T47D (cell line): Measurements from ENCODE around the gene WNT3.

Experiments
- DNase-seq, 2 experiments: peaks; one replicate each; pipeline versions ENCODE4 v3.0.0 to v3.0.0-alpha.2; 2011 to 2012; ENCODE audit warnings: low read depth in 1 of 2, low spot score in 1 of 2
- JUND ChIP-seq: IDR thresholded peaks from 2 replicates; pipeline ENCODE4 v1.6.1; 2012; ENCODE audit warnings: low read depth
- in situ Hi-C: cut with HindIII; loops from 2 replicates; pipeline ENCODE4 v1.10.0; 2016; ENCODE audit warnings: low sequenced_read_pairs, low pct_unique_long_range_greater_than_20kb

WNT3 gene

GRCh38 chr17:46832331-46832821 lies 13.9 kb upstream of the WNT3 start:
- DNase-seq, result no peak
- no peak for TF ChIP-seq JUND
- in situ Hi-C loops, result no loop called here

GRCh38 chr17:46831573-46832330 lies 13.3 kb upstream of the WNT3 start:
- TF ChIP-seq JUND, result no peak
- in situ Hi-C loops, result no loop called here
- DNase-seq, result no peak

DNA sequence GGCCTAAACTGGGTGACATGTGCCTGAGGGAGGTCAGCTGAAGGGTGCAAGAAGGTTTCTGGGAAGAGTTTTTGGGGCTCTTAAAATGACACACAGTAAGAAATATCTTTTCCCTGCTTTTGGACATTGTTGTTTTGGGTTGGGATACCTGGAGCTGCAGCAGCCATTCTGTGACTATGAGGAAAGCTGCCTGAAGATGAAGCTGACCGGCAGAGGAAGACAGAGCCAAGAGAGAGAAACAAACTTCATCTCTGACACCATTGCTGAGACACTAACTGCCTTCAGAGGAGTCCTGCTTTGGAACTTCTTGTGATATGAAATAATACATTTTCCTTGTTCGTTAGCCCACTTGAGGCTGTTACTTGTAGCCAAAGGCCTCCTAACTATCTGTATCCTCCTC lies 8.8 kb upstream of the WNT3 start:
- TF ChIP-seq JUND, result no peak
- in situ Hi-C loops, result no loop called here
- DNase-seq, result no peak

DNA sequence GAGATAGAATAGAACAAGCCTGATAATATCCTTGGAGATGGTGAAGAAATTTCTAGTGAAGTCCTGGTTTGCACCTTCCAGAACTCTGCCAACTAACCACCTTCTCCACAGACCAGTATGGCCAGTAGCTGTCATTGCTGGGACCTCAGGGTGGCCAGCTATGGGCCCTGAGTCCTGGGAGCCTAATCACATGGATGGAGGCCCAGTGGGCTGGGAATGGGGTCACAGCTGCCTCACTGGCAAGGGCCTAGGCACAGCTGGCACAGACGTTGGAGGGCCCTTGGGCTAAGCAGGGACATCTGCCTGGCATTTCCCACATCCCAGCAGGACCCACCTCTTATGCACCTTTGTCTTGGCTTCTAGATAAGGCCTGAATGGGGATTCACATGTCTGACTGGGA lies 7.6 kb upstream of the WNT3 start:
- no peak for DNase-seq
- TF ChIP-seq JUND, result no peak
- in situ Hi-C loops, result no loop called here

- in situ Hi-C loops, result no loop called here
- no peak for TF ChIP-seq JUND
These were observed 5.2 kb upstream of the WNT3 start for GRCh38 chr17:46823657-46824056.

DNA sequence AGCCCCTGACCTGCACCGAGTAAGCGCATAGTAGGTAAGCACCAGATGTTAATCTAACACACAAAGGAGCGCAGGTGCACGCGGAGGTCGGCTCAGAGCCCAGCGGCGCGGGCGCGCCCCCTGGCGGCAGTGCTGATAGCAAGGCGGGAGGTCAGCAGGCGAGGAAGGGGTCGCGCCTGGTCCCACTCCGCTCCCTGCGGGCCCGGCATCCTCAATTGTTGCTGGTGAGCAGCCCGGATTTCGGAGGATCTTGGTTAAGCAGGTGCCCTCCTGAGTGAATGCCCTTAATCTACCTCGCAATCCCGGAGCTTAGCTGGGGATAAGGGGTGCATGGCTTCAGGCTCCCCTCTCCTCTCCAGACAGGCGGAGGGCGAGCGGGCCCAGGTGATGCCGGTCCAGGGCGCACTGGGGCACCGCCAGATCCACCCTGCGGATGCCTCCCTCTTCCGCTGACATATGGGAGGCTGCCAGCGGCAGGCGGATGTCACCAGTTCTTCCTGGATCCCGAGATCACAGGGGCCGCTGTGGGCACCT lies 4.0 kb upstream of the WNT3 start:
- DNase-seq, result no peak
- no peak for TF ChIP-seq JUND
- in situ Hi-C loops, result no loop called here

More at GRCh38 chr17:46823657-46824056, 5.2 kb upstream of the WNT3 start:
- no peak for DNase-seq

GRCh38 chr17:46821482-46822387 lies 3.2 kb upstream of the WNT3 start:
- in situ Hi-C loops, result no loop called here
- DNase-seq, result no peak
- TF ChIP-seq JUND, result no peak

DNA sequence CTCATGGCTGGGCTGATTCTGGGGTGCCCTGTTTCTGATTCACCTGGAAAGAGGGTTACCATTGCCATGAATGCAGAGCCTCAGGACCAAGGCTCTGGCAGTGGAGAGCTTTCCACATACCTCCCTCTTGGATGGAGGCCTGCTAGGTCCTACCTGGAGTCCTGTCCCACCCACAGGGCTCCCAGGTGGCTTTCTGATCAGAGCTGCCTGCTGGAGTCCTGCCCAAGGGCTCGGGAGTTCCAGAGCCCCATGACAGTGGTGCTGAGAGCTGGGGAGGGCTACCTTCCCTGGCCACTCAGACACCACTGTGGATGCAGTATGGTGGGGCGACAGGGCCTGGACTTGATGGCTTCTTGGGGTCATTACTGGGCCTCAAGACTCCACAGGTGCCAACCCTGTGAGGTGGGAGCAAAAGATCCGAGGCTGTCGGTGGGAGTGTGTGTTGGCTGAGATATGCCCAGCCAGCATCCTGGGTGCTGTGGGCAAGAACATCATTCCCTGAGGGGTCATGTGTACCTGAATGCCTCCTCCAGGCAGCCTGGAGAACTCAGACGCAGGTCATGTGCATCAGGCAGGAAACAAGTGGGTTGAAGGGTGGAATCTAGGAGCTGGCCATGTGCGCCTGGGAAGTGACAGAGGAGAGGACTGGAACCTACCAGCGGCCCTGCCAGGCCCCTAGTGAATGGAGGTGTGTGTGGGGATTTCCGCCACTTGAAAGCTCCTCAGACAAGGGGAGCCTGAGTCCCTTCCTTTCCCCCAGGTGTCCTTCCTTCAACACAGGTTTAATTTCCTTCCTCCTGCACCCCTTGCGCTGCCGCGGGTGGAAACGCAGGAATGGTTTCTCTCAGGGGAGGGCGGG lies 2.3 kb upstream of the WNT3 start:
- DNase-seq, result no peak
- in situ Hi-C loops, result no loop called here
- TF ChIP-seq JUND, result no peak

- no peak for DNase-seq
- no peak for TF ChIP-seq JUND
- in situ Hi-C loops, result no loop called here
These were observed 1.4 kb upstream of the WNT3 start for GRCh38 chr17:46819906-46820351.

DNA sequence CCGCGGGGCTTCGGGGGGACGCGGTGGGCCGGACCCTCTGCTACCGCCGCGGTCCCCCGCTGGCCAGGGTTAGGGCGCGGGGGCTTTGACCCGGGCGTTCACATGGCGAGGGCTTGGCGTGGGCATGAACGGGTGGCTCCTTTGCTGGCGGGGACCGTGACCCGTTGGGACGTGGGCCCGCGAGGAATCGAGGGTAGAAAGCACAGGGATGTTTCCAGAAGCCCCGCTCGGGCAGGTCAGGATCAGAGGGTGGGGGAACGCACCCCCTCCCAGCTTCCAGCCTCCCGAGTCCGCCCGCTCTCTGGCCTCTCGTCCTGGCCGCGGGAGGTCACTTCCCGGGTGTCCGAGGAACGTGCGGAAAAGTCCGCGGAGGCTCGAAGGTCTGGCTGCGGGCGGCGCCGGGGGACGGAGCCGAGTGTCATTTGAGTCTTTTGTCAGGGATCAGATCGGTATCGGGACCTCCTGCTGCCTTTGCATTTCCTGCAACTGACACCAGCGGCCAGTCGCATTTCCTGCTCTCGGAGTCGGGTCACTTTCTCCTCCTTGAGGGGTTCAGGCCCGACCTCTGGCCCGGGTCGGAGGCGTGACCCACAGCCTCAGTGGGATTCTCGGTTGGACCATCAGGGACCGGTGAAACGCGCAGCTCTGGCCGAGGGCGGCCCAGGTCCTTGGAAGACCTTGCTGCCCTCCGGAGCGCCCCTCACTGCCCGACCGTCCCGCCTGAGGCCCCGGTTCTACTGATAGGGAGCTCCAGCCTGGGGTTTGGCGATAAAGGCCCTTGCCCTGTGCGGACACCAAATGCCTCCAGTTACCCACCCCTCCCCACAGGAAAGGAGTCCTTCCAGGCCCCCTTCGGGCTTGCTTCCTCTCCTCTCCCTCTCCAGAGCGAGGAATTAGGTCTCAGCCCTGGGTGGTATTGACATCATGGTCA lies 702 bp upstream of the WNT3 start:
- DNase-seq, result no peak
- in situ Hi-C loops, result no loop called here
- no peak for TF ChIP-seq JUND

GRCh38 chr17:46817901-46818209 lies 637 bp downstream of the WNT3 start:
- DNase-seq, result no peak
- TF ChIP-seq JUND, result no peak
- in situ Hi-C loops, result no loop called here
